Measurements from ENCODE around the gene NASP. TPM values are rescaled to one million over a fixed set of nuclear protein-coding genes. Genes with fewer than 3 reads are reported as not detected.

NASP gene
- polyA plus RNA-seq, 2 donors: 94.2 to 96.9 TPM

DNA sequence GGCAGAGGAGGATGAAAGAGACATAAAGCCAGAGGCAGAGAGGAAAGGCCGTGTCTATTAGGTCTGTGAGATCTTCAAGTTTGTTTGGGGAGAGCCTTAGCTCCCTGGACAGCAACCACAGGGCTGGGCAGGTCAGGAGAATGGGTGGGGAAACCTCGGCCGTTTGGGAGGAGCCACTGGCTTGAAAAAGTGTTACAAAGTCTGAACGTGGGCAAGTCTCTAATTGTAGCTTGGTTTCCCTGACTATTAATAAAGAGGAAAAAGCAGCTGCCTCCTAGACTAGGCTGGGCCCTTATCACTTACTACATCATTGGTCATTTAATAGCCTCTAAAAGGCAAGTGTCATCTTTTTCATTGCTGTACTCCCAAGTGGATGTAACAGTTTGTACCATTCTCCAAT, 40.1 kb downstream of the NASP start, which contains the start of gene CCDC17:
Gene CCDC17, minus strand, starts transcription at position 83 of the 400 bp plus-strand sequence. CDS start 145 bp downstream, outside the sequence.
- Histone ChIP-seq H3K27me3 (ENCODE audit: control insufficient read depth in 1 of 2, insufficient read depth in 2 of 2, low read length in 2 of 2) (no peaks in the 10 kb centered on the region), H3K4me1 (ENCODE audit: control insufficient read depth in 2 of 2, insufficient read depth in 2 of 2, low read length in 1 of 2) (peaks cover 0 to 3% of the 10 kb centered on the region in 2 donors), H3K36me3 (ENCODE audit: control insufficient read depth in 2 of 2, insufficient read depth in 2 of 2, low read length in 1 of 2) (peaks cover 5 to 20% of the 10 kb centered on the region in 2 donors), H3K4me3 (ENCODE audit: low read depth in 1 of 2, low read length in 2 of 2) (no peak within 1 kb of the TSS), H3K27ac (ENCODE audit: low read depth in 2 of 2, low read length in 1 of 2) (no peak within 1 kb of the TSS), H3K9me3 (ENCODE audit: control insufficient read depth in 2 of 2, insufficient read depth in 1 of 2, low read depth in 1 of 2, low read length in 1 of 2) (no peaks in the 10 kb centered on the region)
- 22 to 23% methylated on average over 4 of the region's 4 CpGs for WGBS, 2 donors

DNA sequence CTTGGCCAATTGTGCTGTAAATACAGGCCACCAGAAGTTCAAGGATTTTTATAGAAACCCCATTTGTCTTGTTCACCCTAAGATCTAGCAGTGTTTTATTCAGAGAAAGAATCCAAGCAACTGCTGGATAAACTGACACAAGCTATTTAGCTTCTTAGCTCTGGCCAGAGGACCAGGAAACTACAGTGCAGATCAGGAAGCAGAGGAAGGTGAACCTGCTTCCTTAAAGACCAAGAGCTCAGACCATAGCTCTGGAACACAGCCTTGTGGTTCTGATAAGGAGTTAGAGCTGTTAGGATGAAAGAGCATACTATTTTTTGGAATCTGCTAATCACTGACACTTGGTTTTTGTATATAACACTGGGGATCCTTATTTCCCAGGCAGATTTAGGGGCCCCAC, 45.2 kb downstream of the NASP start:
- Histone ChIP-seq H3K9me3 (ENCODE audit: control insufficient read depth in 2 of 2, insufficient read depth in 1 of 2, low read depth in 1 of 2, low read length in 1 of 2) (no peaks in the 10 kb centered on the region), H3K27ac (ENCODE audit: low read depth in 2 of 2, low read length in 1 of 2) (no peak overlapping the region), H3K36me3 (ENCODE audit: control insufficient read depth in 2 of 2, insufficient read depth in 2 of 2, low read length in 1 of 2) (peaks cover 15 to 28% of the 10 kb centered on the region in 2 donors), H3K4me3 (ENCODE audit: low read depth in 1 of 2, low read length in 2 of 2) (no peak overlapping the region), H3K27me3 (ENCODE audit: control insufficient read depth in 1 of 2, insufficient read depth in 2 of 2, low read length in 2 of 2) (no peaks in the 10 kb centered on the region), H3K4me1 (ENCODE audit: control insufficient read depth in 2 of 2, insufficient read depth in 2 of 2, low read length in 1 of 2) (no peaks in the 10 kb centered on the region)

DNA sequence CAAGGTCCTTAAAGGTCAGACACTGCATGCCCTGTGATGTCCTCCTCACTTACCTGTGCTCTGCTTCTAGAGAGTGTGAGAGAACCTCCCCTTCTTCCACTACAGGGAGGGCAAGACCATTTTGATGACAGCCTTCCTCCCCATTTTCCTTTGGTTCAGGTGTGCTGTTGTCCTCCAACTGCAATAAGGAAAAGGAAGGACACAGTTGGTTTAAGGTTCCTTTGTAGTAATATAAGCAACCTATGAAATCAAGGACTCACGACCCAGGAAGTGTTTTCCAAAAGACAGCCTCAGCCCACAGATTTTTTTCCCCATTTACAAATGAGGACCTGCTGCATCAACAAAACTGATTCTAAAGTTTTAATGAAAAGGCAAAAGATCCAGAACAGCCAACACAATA, 46.6 kb downstream of the NASP start:
- peaks cover 15 to 34% of the 10 kb centered on the region in 2 donors for H3K36me3 ChIP-seq (ENCODE audit: control insufficient read depth in 2 of 2, insufficient read depth in 2 of 2, low read length in 1 of 2)
- no peaks in the 10 kb centered on the region for H3K4me1 ChIP-seq (ENCODE audit: control insufficient read depth in 2 of 2, insufficient read depth in 2 of 2, low read length in 1 of 2)
- 81 to 93% methylated on average over 1 of the region's 1 CpG for WGBS, 2 donors
- no peak overlapping the region for H3K4me3 ChIP-seq (ENCODE audit: low read depth in 1 of 2, low read length in 2 of 2)
- no peaks in the 10 kb centered on the region for H3K9me3 ChIP-seq (ENCODE audit: control insufficient read depth in 2 of 2, insufficient read depth in 1 of 2, low read depth in 1 of 2, low read length in 1 of 2)
- no peaks in the 10 kb centered on the region for H3K27me3 ChIP-seq (ENCODE audit: control insufficient read depth in 1 of 2, insufficient read depth in 2 of 2, low read length in 2 of 2)
- H3K27ac ChIP-seq (ENCODE audit: low read depth in 2 of 2, low read length in 1 of 2): no peak overlapping the region

DNA sequence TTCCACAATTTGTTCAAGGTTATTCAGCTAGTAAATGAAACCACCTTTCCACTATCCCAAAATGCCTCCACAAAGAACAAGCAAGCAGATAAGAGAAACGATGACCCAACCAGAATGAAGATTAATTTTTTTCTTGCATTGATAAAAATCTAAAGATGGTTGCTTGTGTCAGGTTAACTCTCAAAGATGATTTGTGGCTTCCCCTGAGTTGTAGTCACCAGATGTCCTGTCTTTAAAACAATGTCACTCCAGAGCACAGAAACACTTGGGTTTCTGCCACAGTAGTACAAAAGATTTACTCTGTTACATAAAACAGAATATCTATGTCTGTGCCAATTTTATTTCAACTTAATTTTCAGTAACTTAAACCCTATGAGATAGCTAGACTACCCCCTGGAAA, 51.4 kb downstream of the NASP start:
- H3K27ac ChIP-seq (ENCODE audit: low read depth in 2 of 2, low read length in 1 of 2): no peak overlapping the region

DNA sequence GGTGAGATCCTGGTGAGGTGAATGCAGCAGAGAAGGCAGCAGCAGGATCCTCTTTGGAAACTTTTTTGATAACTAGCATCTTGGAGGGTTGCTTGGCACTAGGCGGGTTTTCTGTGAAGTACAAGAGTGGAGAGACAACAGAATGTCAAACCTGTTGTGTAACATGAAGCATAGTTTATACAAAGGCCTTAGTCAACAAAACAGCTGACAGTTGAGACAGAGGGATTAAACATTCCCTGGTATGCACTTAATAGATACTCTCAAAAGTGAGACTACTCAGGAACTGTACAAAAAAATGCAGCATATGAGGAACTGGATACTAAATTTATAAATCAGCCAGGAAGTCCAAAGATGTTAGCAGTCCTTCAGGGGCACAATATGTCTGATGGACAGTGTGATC, 56.5 kb downstream of the NASP start:
- Histone ChIP-seq H3K4me3 (ENCODE audit: low read depth in 1 of 2, low read length in 2 of 2) (no peak overlapping the region), H3K9me3 (ENCODE audit: control insufficient read depth in 2 of 2, insufficient read depth in 1 of 2, low read depth in 1 of 2, low read length in 1 of 2) (no peaks in the 10 kb centered on the region), H3K4me1 (ENCODE audit: control insufficient read depth in 2 of 2, insufficient read depth in 2 of 2, low read length in 1 of 2) (no peaks in the 10 kb centered on the region), H3K27ac (ENCODE audit: low read depth in 2 of 2, low read length in 1 of 2) (peak overlapping the region in 1 of 2 donors; percentile 49), H3K36me3 (ENCODE audit: control insufficient read depth in 2 of 2, insufficient read depth in 2 of 2, low read length in 1 of 2) (peaks cover 0 to 5% of the 10 kb centered on the region in 2 donors), H3K27me3 (ENCODE audit: control insufficient read depth in 1 of 2, insufficient read depth in 2 of 2, low read length in 2 of 2) (no peaks in the 10 kb centered on the region)
- WGBS, 2 donors: 87 to 88% methylated on average over 1 of the region's 1 CpG

More for the DNA sequence above, 51.4 kb downstream of the NASP start:
- no peaks in the 10 kb centered on the region for H3K9me3 ChIP-seq (ENCODE audit: control insufficient read depth in 2 of 2, insufficient read depth in 1 of 2, low read depth in 1 of 2, low read length in 1 of 2)
- 62 to 84% methylated on average over 1 of the region's 1 CpG for WGBS, 2 donors
- no peak overlapping the region for H3K4me3 ChIP-seq (ENCODE audit: low read depth in 1 of 2, low read length in 2 of 2)
- peaks cover 10 to 26% of the 10 kb centered on the region in 2 donors for H3K36me3 ChIP-seq (ENCODE audit: control insufficient read depth in 2 of 2, insufficient read depth in 2 of 2, low read length in 1 of 2)
- H3K27me3 ChIP-seq (ENCODE audit: control insufficient read depth in 1 of 2, insufficient read depth in 2 of 2, low read length in 2 of 2): no peaks in the 10 kb centered on the region
- no peaks in the 10 kb centered on the region for H3K4me1 ChIP-seq (ENCODE audit: control insufficient read depth in 2 of 2, insufficient read depth in 2 of 2, low read length in 1 of 2)

DNA sequence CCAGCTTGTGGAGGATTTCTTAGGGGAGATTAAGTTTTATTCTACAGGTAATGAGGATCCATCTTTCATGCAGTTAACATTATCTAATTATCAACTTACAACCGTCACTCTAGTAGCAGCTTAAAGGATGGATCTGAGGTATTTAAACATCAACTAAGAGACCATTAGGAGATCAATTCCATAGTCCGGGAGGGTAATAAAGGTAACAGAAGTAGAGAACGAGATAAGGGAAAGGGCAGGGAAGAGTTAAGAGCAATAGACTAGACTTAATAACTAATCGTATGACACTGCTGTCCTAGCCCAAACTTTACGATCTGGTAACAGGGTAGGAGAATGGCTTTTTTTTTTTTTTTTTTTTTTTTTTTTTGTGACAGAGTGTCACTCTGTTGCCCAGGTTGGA, 59.5 kb downstream of the NASP start:
- 62 to 88% methylated on average over 5 of the region's 5 CpGs for WGBS, 2 donors
- Histone ChIP-seq H3K4me1 (ENCODE audit: control insufficient read depth in 2 of 2, insufficient read depth in 2 of 2, low read length in 1 of 2) (no peaks in the 10 kb centered on the region), H3K36me3 (ENCODE audit: control insufficient read depth in 2 of 2, insufficient read depth in 2 of 2, low read length in 1 of 2) (peaks cover 0 to 2% of the 10 kb centered on the region in 2 donors), H3K27ac (ENCODE audit: low read depth in 2 of 2, low read length in 1 of 2) (no peak overlapping the region), H3K9me3 (ENCODE audit: control insufficient read depth in 2 of 2, insufficient read depth in 1 of 2, low read depth in 1 of 2, low read length in 1 of 2) (no peaks in the 10 kb centered on the region), H3K27me3 (ENCODE audit: control insufficient read depth in 1 of 2, insufficient read depth in 2 of 2, low read length in 2 of 2) (no peaks in the 10 kb centered on the region), H3K4me3 (ENCODE audit: low read depth in 1 of 2, low read length in 2 of 2) (no peak overlapping the region)

DNA sequence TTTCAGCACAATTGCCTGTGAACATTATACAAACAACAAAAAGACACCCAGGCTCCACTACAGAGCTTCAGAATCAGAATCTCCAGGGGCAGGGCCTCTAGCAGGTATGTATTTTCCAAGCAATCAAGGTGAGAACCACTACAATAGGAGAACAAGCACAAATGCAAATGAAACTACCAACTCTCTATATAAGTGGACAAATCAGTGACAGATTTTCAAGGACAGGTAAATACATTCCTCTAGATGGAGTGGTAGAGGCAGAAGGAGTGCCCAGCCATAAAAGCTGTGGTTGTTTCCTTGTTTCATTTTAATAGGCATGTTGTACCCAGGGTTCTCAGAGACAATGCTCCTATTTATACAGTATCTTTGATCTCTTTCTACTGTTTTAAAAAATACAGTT, 60.1 kb downstream of the NASP start:
- Histone ChIP-seq H3K27ac (ENCODE audit: low read depth in 2 of 2, low read length in 1 of 2) (peak overlapping the region; percentile 33 to 72), H3K4me3 (ENCODE audit: low read depth in 1 of 2, low read length in 2 of 2) (no peak overlapping the region), H3K27me3 (ENCODE audit: control insufficient read depth in 1 of 2, insufficient read depth in 2 of 2, low read length in 2 of 2) (no peaks in the 10 kb centered on the region), H3K36me3 (ENCODE audit: control insufficient read depth in 2 of 2, insufficient read depth in 2 of 2, low read length in 1 of 2) (peaks cover 0 to 2% of the 10 kb centered on the region in 2 donors), H3K9me3 (ENCODE audit: control insufficient read depth in 2 of 2, insufficient read depth in 1 of 2, low read depth in 1 of 2, low read length in 1 of 2) (no peaks in the 10 kb centered on the region), H3K4me1 (ENCODE audit: control insufficient read depth in 2 of 2, insufficient read depth in 2 of 2, low read length in 1 of 2) (no peaks in the 10 kb centered on the region)

DNA sequence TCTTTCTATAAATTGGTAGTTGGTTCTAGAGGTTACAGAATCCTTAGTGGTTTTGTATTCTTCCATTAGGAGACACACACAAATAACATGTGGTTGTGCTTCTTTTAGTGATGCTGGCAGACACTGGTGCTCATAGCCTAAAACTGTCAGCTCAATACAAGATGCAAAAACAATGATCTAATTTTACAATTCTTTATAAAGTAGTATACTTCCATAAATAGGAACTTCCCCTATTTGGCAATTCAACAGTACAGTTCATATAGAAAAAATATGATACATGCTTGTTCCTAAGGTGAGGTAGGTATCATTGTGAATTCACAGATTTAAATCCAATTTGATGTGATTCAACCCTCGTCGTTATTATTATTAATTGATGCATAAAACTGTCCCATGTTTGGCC, 60.8 kb downstream of the NASP start:
- Histone ChIP-seq H3K27ac (ENCODE audit: low read depth in 2 of 2, low read length in 1 of 2) (no peak overlapping the region), H3K36me3 (ENCODE audit: control insufficient read depth in 2 of 2, insufficient read depth in 2 of 2, low read length in 1 of 2) (peaks cover 0 to 2% of the 10 kb centered on the region in 2 donors)

DNA sequence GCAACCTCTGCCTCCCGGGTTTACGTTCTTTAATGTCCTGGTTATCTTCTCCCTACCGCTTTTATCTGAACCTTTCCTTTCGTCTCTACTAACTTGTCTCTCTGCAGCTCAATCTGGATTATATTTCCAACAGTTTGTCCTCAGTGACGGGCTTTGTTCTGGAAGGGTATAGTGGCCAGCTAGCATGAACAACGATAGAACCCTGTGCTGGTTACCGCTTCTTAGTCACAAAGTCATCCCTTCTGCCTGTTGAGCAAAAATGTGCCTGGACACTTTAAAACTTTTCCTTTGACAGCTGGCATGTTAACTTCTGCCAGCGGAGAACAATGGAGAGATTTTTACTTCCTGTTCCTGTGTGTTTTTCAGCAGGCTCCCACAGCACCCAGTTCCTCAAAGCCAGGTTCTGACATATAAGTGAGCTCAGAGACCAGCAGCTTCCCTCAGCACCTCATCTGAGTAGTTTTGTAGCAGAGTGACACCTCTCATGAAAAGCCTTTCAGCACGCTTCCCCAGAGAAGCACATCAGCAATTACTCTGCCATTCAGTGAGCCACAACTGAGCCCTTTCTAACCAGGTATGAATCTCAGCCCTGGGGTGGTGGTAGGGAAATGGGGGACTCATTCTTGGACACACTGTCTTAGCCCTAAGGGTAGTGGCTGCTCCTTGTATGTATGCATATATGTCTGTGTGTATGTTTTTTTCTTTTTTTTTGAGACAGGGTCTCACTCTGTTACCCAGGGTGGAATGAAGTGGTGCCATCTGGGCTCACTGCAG, 63.6 kb downstream of the NASP start:
- peak overlapping the region; percentile 18 to 57 for H3K27ac ChIP-seq (ENCODE audit: low read depth in 2 of 2, low read length in 1 of 2)
- H3K4me1 ChIP-seq (ENCODE audit: control insufficient read depth in 2 of 2, insufficient read depth in 2 of 2, low read length in 1 of 2): no peaks in the 10 kb centered on the region
- 72 to 86% methylated on average over 9 of the region's 9 CpGs for WGBS, 2 donors
- H3K27me3 ChIP-seq (ENCODE audit: control insufficient read depth in 1 of 2, insufficient read depth in 2 of 2, low read length in 2 of 2): no peaks in the 10 kb centered on the region
- no peak overlapping the region for H3K4me3 ChIP-seq (ENCODE audit: low read depth in 1 of 2, low read length in 2 of 2)
- no peaks in the 10 kb centered on the region for H3K9me3 ChIP-seq (ENCODE audit: control insufficient read depth in 2 of 2, insufficient read depth in 1 of 2, low read depth in 1 of 2, low read length in 1 of 2)
- peaks cover 4 to 11% of the 10 kb centered on the region in 2 donors for H3K36me3 ChIP-seq (ENCODE audit: control insufficient read depth in 2 of 2, insufficient read depth in 2 of 2, low read length in 1 of 2)

More for the DNA sequence above, 60.8 kb downstream of the NASP start:
- Histone ChIP-seq H3K4me3 (ENCODE audit: low read depth in 1 of 2, low read length in 2 of 2) (no peak overlapping the region), H3K9me3 (ENCODE audit: control insufficient read depth in 2 of 2, insufficient read depth in 1 of 2, low read depth in 1 of 2, low read length in 1 of 2) (no peaks in the 10 kb centered on the region), H3K4me1 (ENCODE audit: control insufficient read depth in 2 of 2, insufficient read depth in 2 of 2, low read length in 1 of 2) (no peaks in the 10 kb centered on the region), H3K27me3 (ENCODE audit: control insufficient read depth in 1 of 2, insufficient read depth in 2 of 2, low read length in 2 of 2) (no peaks in the 10 kb centered on the region)
- 79 to 90% methylated on average over 2 of the region's 2 CpGs for WGBS, 2 donors

Data from esophagus (tissue), 2 donors.